ENCODE results near the gene SBF2.
A peak's percentile ranks its signal among the peaks of the same experiment; 100 is the strongest.

SBF2 gene

DNA sequence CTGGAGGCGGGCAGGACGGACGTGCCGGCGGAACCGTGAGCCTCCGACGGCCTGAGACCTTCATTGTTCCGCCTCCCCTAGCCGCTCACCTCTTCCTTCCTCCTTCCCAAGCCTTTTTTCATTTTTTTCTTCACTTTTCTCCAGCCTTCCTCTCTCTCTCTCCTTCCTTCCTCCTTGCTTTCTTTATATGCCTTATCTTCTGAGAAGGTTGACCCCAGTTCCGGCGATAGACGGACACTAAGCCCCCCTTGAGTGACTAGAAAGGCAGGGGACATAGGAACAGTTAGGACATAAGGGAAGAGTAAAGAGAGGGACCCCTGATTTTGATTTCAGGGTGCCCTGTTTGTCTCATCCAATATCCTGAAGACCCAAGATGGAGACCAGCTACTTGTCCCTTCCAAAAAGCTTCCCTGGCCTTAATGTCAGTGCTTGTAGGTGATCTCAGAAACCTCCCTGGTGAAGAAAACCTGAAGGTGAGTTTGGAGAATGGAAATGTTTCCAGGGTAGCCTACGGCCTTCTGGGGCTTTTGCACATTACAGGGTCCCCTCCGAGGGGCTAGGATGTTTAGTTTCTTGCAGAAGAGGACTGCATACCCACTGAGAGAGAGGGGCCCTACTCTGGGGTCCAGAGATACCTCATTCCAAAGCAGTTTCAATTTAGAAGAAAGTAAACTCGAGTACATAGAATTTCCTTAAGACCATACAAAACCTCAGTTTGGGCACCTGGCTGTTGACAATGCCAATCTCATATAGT lies 14.4 kb upstream of the SBF2 start:
- peak overlapping the region; percentile 100 for H3K4me3 ChIP-seq (ENCODE audit: low read length)
- TF ChIP-seq, protein P1, sequence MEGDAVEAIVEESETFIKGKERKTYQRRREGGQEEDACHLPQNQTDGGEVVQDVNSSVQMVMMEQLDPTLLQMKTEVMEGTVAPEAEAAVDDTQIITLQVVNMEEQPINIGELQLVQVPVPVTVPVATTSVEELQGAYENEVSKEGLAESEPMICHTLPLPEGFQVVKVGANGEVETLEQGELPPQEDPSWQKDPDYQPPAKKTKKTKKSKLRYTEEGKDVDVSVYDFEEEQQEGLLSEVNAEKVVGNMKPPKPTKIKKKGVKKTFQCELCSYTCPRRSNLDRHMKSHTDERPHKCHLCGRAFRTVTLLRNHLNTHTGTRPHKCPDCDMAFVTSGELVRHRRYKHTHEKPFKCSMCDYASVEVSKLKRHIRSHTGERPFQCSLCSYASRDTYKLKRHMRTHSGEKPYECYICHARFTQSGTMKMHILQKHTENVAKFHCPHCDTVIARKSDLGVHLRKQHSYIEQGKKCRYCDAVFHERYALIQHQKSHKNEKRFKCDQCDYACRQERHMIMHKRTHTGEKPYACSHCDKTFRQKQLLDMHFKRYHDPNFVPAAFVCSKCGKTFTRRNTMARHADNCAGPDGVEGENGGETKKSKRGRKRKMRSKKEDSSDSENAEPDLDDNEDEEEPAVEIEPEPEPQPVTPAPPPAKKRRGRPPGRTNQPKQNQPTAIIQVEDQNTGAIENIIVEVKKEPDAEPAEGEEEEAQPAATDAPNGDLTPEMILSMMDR (conservative IDR thresholded peaks at IDR 0.05; ENCODE audit: low read length): no peak
- DNase-seq (ENCODE audit: low read depth): no peak

DNA sequence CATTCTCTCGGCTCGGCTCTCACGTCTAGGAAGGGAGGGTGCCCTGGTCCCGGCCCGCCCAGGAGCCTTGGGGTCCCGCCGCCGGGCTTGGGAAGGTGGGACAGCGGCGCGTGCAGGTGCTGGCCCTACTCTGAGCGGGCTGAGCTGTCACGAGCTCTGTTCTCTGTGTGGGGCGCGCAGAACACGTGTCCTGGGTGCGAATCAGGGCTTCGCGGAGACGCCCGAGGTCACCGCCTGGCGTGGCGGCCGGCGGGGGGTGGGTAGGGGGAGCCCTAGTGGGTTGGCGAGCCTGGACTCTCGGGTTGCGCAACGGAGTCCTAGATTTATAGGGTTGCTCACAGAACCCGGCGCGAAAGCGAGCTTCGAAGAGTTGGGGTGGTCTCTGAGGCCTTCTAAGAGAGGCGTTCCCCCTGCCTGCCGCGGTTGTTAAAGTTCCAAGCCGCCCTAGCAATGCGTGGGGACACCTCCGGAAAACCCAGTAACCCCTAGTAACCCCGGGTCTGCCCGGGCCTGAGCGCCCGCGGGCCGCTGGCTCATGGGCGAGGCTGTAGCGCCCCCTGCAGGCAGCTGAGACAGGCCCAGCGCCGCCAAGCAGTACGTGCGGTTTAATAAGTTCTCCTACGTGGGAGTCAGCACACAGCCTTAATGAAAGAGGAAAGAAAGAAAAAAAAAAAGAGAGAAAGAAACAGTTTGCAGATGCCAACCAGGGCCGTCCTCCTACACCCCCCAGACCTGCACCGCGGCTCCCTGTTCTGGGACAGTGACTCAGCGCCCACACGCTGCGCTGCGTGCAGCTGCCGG lies 13.6 kb upstream of the SBF2 start:
- TF ChIP-seq, protein P1 (conservative IDR thresholded peaks at IDR 0.05; ENCODE audit: low read length): peak; percentile 72
- H3K4me3 ChIP-seq (ENCODE audit: low read length): peak overlapping the region; percentile 100
- peak; percentile 91 for DNase-seq (ENCODE audit: low read depth)

DNA sequence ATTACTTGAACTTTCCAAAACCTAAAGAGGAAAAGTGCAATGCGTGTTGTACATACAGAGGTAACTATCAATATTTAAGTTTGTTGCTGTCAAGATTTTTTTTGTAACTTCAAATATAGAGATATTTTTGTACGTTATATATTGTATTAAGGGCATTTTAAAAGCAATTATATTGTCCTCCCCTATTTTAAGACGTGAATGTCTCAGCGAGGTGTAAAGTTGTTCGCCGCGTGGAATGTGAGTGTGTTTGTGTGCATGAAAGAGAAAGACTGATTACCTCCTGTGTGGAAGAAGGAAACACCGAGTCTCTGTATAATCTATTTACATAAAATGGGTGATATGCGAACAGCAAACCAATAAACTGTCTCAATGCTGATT lies 13.0 kb upstream of the SBF2 start:
- DNase-seq (ENCODE audit: low read depth): no peak
- TF ChIP-seq, protein P1 (conservative IDR thresholded peaks at IDR 0.05; ENCODE audit: low read length): no peak
- H3K4me3 ChIP-seq (ENCODE audit: low read length): peak overlapping the region; percentile 100

DNA sequence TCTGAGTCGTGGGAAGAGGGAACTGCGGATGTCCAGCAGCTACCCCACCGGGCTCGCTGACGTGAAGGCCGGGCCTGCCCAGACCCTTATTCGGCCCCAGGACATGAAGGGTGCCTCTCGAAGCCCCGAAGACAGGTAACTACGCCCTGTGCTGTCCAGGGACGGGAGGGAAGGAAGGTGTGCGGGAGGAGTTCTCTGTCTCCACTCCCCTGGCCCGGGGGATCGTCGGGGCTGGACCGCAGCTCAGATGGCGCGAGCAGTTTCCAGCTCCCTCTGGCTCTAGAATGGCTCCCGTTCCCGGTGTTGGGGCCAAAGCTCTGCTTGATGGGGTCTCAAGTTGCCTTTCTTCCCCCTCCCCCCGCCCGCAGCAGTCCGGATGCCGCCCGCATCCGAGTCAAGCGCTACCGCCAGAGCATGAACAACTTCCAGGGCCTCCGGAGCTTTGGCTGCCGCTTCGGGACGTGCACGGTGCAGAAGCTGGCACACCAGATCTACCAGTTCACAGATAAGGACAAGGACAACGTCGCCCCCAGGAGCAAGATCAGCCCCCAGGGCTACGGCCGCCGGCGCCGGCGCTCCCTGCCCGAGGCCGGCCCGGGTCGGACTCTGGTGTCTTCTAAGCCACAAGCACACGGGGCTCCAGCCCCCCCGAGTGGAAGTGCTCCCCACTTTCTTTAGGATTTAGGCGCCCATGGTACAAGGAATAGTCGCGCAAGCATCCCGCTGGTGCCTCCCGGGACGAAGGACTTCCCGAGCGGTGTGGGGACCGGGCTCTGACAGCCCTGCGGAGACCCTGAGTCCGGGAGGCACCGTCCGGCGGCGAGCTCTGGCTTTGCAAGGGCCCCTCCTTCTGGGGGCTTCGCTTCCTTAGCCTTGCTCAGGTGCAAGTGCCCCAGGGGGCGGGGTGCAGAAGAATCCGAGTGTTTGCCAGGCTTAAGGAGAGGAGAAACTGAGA lies 12.2 kb upstream of the SBF2 start:
- peak; percentile 36 for DNase-seq (ENCODE audit: low read depth)
- peak overlapping the region; percentile 100 for H3K4me3 ChIP-seq (ENCODE audit: low read length)
- TF ChIP-seq, protein P1 (conservative IDR thresholded peaks at IDR 0.05; ENCODE audit: low read length): no peak

DNA sequence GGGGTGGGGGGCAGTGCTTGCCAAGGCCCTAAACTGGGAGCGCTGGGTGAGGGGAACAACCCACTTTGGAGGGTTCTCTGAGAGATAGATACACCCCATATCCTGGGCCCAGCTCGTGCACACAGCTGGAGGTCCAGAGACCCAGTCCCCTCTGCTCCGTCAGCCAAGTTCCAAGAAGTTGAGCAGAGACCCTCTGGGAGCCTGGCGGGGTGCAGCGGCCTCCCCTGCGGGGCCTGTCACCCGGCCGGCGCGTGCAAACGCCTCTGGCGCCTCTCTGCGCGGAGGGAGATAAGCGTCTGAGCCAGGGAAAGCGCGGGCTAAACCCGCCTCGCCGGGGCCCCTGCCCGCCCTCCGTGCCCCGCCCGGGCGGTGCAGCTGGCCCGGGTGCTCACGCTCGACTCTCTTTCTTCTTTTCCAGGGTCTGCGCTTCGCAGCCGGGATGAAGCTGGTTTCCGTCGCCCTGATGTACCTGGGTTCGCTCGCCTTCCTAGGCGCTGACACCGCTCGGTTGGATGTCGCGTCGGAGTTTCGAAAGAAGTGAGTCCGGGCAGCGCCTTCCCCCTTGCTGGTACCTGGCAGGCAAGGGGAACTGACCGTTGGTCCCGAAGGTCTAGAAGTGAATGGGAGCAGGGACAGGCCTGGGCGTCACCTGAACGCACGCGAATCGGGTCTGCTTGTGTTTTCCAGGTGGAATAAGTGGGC lies 11.4 kb upstream of the SBF2 start:
- H3K4me3 ChIP-seq (ENCODE audit: low read length): peak overlapping the region; percentile 100
- TF ChIP-seq, protein P1 (conservative IDR thresholded peaks at IDR 0.05; ENCODE audit: low read length): no peak
- peak; percentile 25 for DNase-seq (ENCODE audit: low read depth)

DNA sequence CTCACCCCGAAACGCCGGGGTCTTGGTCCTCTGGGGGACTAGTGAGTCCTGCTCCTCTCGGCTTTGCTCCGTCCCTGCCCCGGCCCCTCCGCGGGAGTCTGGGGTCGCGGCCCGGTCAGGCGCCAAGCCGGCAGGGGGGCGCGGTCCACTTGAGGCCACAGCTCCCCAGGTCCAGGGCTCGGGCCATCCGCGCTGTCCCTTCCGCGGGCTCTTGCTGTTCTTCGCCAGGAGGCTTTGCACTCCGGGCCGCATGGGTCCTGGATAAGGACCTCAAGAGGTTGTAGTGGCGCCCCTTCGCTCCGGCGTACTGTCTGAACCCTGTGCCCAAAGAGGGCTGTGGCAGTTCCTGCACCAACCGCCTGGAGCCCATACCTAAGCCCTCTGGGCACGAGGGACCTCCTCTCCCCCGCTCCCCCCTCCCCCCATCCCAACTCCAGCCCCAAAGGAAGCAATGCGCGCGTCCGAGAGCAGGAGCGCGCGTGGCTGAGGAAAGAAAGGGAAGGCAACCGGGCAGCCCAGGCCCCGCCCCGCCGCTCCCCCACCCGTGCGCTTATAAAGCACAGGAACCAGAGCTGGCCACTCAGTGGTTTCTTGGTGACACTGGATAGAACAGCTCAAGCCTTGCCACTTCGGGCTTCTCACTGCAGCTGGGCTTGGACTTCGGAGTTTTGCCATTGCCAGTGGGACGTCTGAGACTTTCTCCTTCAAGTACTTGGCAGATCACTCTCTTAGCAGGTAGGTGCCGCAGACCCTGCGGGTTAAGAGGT lies 10.7 kb upstream of the SBF2 start, which contains the start of gene ADM:
Gene ADM, plus strand, starts transcription at position 579 of the 767 bp plus-strand sequence. CDS start 628 bp downstream, outside the sequence.
- TF ChIP-seq, protein P1 (conservative IDR thresholded peaks at IDR 0.05; ENCODE audit: low read length): peak; percentile 42
- peak; percentile 96 for DNase-seq (ENCODE audit: low read depth)
- peak within 1 kb of the TSS; percentile 100 for H3K4me3 ChIP-seq (ENCODE audit: low read length)

Data from AG10803 (cell line).